OCI-LY3 (cell line): ENCODE results near the gene HCAR2.

Source experiments
- EZH2phosphoT487 ChIP-seq: fragments of 200-600 bp; shearing (Covaris generic); IDR thresholded peaks from 2 replicates; pipeline ENCODE4 v1.6.1; 2018; ENCODE audit warnings: antibody characterized with exemption, mixed run types, low read depth
- TF ChIP-seq, protein P1 (sequence below): fragments of 200-600, 300-600 bp; sonication (generic); IDR thresholded peaks from 2 replicates; pipeline ENCODE4 v1.5.1; 2014; ENCODE audit warnings: antibody characterized with exemption, low read length, low read depth

DNA sequence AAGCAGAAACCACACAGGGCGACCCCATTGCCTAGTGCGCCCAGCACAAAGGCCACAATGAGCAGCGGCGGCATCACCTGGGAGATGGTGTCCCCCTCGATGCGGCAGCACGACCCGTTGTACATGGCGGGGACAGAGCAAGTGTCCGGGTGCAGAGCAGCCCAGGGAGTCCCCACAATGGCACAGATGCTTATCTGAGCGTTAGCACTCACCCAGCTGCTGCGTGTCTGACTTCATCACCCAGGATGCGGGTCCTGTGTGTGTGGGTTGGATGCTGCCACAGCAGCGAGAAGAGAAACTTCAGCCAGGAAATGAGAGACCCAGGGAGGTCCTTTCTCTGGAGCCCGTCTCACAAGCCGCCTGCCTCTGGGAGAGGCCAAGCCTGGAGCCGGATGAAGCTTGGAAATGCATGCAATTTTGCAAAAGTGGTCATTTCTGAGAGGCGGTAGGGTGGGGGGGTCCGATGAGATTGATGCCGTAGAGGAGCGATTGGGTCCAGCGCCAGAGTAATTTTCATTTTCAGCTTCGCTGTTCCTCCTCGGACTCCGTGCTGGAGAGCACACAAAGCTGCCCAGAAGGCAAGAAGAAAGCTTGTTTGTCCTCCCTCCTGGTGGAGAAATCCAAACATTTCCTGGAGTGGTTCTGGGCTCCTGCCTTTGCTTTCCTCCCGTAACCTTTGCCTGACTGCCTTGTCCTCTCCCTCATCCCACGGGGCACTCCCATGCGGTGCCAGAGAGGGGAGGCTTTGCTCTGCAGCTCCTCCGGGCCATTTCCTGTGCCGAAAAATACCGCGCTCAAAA lies 27.3 kb upstream of the HCAR2 start, which contains the start of gene HCAR1:
- TF ChIP-seq, protein P1, sequence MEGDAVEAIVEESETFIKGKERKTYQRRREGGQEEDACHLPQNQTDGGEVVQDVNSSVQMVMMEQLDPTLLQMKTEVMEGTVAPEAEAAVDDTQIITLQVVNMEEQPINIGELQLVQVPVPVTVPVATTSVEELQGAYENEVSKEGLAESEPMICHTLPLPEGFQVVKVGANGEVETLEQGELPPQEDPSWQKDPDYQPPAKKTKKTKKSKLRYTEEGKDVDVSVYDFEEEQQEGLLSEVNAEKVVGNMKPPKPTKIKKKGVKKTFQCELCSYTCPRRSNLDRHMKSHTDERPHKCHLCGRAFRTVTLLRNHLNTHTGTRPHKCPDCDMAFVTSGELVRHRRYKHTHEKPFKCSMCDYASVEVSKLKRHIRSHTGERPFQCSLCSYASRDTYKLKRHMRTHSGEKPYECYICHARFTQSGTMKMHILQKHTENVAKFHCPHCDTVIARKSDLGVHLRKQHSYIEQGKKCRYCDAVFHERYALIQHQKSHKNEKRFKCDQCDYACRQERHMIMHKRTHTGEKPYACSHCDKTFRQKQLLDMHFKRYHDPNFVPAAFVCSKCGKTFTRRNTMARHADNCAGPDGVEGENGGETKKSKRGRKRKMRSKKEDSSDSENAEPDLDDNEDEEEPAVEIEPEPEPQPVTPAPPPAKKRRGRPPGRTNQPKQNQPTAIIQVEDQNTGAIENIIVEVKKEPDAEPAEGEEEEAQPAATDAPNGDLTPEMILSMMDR: no peak
- no peak for TF ChIP-seq EZH2phosphoT487
